HepG2 (cell line): ENCODE data around the gene GGA1. TPM values are rescaled to one million over a fixed set of nuclear protein-coding genes. Genes with fewer than 3 reads are reported as not detected.

ENCODE experiments used
- ARNT2 ChIP-seq: sonication (generic); formaldehyde crosslinking; IDR thresholded peaks from 2 replicates; pipeline ENCODE4 v1.8.0; 2022; ENCODE audit warnings: mild to moderate bottlenecking, low read depth, missing genetic modification reagents, moderate library complexity
- BCL6 ChIP-seq: IDR thresholded peaks from 2 replicates; pipeline ENCODE4 v1.6.1; 2016; ENCODE audit warnings: missing genetic modification reagents, missing compliant biosample characterization
- HCFC1 ChIP-seq: fragments of 150-350 bp; IDR thresholded peaks from 2 replicates; pipeline ENCODE4 v1.6.1; 2014; ENCODE audit warnings: low read depth, low read length
- HHEX ChIP-seq: IDR thresholded peaks from 2 replicates; pipeline ENCODE4 v1.6.1; 2016; ENCODE audit warnings: control low read depth
- KDM1A ChIP-seq: IDR thresholded peaks from 2 replicates; pipeline ENCODE4 v1.6.1; 2016; ENCODE audit warnings: missing compliant biosample characterization
- KDM5A ChIP-seq: fragments of 200-600 bp; sonication (generic); IDR thresholded peaks from 2 replicates; pipeline ENCODE4 v1.7.0; 2018; ENCODE audit warnings: antibody characterized with exemption, mild to moderate bottlenecking, low read length, borderline replicate concordance
- PHF8 ChIP-seq: sonication (generic); formaldehyde crosslinking; IDR thresholded peaks from 2 replicates; pipeline ENCODE4 v1.5.0; 2020; ENCODE audit warnings: missing genetic modification reagents
- RAD21 ChIP-seq: fragments of 450-650 bp; formaldehyde crosslinking; IDR thresholded peaks from 2 replicates; pipeline ENCODE4 v1.5.0; 2020; ENCODE audit warnings: mild to moderate bottlenecking
- SIN3A ChIP-seq: IDR thresholded peaks from 2 replicates; pipeline ENCODE4 v1.6.1; 2011; ENCODE audit warnings: low read depth, mild to moderate bottlenecking, control low read depth, low read length, borderline replicate concordance
- SOX6 ChIP-seq, 2 experiments: fragments of 450-650 bp in 1 of 2; sonication (generic) in 1 of 2; formaldehyde crosslinking in 1 of 2; IDR thresholded peaks; 2 replicates each; pipeline versions ENCODE4 v1.4.0 to v1.6.1; 2017 to 2020; ENCODE audit warnings: antibody characterized with exemption in 1 of 2, mild to moderate bottlenecking in 1 of 2, missing genetic modification reagents in 1 of 2
- SUZ12 ChIP-seq: fragments of 150-350 bp; IDR thresholded peaks from 2 replicates; pipeline ENCODE4 v1.6.1; 2014; ENCODE audit warnings: low read depth, low read length
- ZNF143 ChIP-seq: sonication (generic); formaldehyde crosslinking; IDR thresholded peaks from 2 replicates; pipeline ENCODE4 v1.4.0; 2020; ENCODE audit warnings: missing genetic modification reagents
- ZNF562 ChIP-seq: sonication (generic); formaldehyde crosslinking; IDR thresholded peaks from 2 replicates; pipeline ENCODE4 v1.8.0; 2022; ENCODE audit warnings: missing genetic modification reagents, borderline replicate concordance
- ZSCAN12 ChIP-seq: sonication (generic); formaldehyde crosslinking; IDR thresholded peaks from 2 replicates; pipeline ENCODE4 v1.9.0; 2021; ENCODE audit warnings: mild to moderate bottlenecking, missing genetic modification reagents
- polyA plus RNA-seq, 8 experiments: library from polyadenylated mRNA; depleted of rRNA in 3 of 8; stranded (reverse) in 7 of 8; unstranded in 1 of 8; fragments of >200 nt; fragmentation: Illumina TruSeq in 4 of 8; extraction: Trizol in 4 of 8; gene quantifications; 2 replicates each; pipeline versions ENCODE4 v1.2.1 to v1.2.3, GENCODE V29; 2011 to 2016; ENCODE audit warnings: low read depth in 4 of 8, missing spikeins in 1 of 8, mixed read lengths in 1 of 8; ENCODE audit not compliant: insufficient read depth in 1 of 8
- total RNA-seq, 5 experiments: library from RNA; depleted of rRNA; stranded (reverse); fragments of >200 nt; fragmentation: Illumina TruSeq; extraction: Trizol; gene quantifications; 2 replicates each; pipeline ENCODE4 v1.2.3, GENCODE V29; 2016; ENCODE audit warnings: low read depth in 1 of 5
- TF ChIP-seq, protein P1 (sequence below): sonication (generic); formaldehyde crosslinking; IDR thresholded peaks from 2 replicates; pipeline ENCODE4 v1.4.0; 2020; ENCODE audit warnings: missing genetic modification reagents, mild to moderate bottlenecking, borderline replicate concordance
- TF ChIP-seq, protein P2 (sequence below): sonication (generic); formaldehyde crosslinking; IDR thresholded peaks from 2 replicates; pipeline ENCODE4 v1.9.0; 2021; ENCODE audit warnings: mild to moderate bottlenecking, missing genetic modification reagents
- TF ChIP-seq, protein P3 (sequence below), 2 experiments: sonication (generic) in 1 of 2; formaldehyde crosslinking in 1 of 2; IDR thresholded peaks; 2 replicates each; pipeline versions ENCODE4 v1.5.1 to v1.6.1; 2011 to 2020; ENCODE audit warnings: borderline replicate concordance in 1 of 2, low read depth in 1 of 2, low read length in 1 of 2, mild to moderate bottlenecking in 1 of 2, missing genetic modification reagents in 1 of 2, moderate library complexity in 1 of 2

The GGA1 gene
- total and polyA plus RNA-seq, 2 of the 13 experiments (the other 11 are each of a cell fraction or from before 2014, with no cell fraction given): 29.1 to 87.2 TPM

DNA sequence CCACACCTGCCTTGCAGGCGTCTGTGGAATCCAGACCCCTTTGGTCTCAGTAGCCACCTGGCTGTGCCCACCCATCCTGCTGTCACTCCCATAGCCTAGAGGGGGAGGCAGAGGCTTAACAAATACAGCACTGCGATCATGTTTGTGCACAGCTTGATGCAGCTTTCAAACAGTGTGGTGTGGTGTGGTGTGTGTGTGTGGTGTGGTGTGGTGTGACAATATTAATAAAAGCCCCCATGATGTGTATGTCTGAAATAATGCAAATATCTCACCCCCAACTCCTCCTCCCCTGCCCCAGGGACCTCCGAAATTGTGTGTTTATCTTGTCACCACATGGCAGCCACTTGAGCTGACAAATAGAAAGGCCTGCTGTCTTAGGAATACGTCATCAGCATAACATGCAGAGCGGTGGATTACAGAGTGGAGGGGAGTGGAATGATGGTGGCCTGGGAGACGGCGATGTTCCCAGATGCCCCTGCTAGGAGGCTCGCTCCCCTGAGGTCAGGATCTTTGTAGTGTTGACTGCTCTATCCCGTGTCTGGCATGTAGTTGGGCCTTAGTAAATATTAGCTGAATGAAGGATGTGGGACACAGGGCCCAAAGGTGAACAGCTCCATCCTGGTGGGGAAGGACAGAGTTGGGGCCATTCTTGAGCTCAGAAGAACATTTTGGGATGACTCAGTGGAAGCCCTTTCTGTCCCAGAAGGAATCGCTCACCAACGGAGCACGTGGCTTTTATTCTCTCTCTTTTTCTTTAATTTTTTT is 52.7 kb downstream of the GGA1 start (continued):
- TF ChIP-seq, protein P1, sequence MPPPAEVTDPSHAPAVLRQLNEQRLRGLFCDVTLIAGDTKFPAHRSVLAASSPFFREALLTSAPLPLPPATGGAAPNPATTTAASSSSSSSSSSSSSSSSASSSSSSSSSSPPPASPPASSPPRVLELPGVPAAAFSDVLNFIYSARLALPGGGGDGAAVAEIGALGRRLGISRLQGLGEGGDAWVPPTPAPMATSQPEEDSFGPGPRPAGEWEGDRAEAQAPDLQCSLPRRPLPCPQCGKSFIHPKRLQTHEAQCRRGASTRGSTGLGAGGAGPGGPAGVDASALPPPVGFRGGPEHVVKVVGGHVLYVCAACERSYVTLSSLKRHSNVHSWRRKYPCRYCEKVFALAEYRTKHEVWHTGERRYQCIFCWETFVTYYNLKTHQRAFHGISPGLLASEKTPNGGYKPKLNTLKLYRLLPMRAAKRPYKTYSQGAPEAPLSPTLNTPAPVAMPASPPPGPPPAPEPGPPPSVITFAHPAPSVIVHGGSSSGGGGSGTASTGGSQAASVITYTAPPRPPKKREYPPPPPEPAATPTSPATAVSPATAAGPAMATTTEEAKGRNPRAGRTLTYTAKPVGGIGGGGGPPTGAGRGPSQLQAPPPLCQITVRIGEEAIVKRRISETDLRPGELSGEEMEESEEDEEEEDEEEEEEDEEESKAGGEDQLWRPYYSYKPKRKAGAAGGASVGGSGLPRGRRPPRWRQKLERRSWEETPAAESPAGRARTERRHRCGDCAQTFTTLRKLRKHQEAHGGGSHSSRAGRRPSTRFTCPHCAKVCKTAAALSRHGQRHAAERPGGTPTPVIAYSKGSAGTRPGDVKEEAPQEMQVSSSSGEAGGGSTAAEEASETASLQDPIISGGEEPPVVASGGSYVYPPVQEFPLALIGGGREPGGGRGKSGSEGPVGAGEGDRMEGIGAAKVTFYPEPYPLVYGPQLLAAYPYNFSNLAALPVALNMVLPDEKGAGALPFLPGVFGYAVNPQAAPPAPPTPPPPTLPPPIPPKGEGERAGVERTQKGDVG: peak; percentile 66; the same call in 1 of the 2 replicates
- TF ChIP-seq HHEX (CRISPR knock-in tag): 0 out of 2 replicates have a peak, but pooled peaks have one; percentile 11
- peak; percentile 30; the same call in 1 of the 2 replicates for TF ChIP-seq BCL6
- TF ChIP-seq KDM5A: no peak
- peak; percentile 24; the same call in 1 of the 2 replicates for TF ChIP-seq PHF8 (CRISPR knock-in tag)
- TF ChIP-seq ZSCAN12 (CRISPR knock-in tag): no peak
- TF ChIP-seq ZNF143 (CRISPR knock-in tag): peak; percentile 45; the same call in 1 of the 2 replicates
- no peak for TF ChIP-seq SUZ12
- peak; percentile 66; the same call in 1 of the 2 replicates for TF ChIP-seq RAD21 (CRISPR knock-in tag)
- TF ChIP-seq SIN3A: 0 out of 2 replicates have a peak, but pooled peaks have one; percentile 64
- no peak for TF ChIP-seq HCFC1
- no peak for TF ChIP-seq SOX6 (IDR thresholded peaks at IDR 0.05)
- TF ChIP-seq SOX6 (CRISPR knock-in tag; IDR thresholded peaks at IDR 0.05): peak; percentile 52
- no peak; the same call in 1 of the 2 replicates for TF ChIP-seq ARNT2
- TF ChIP-seq, protein P2, sequence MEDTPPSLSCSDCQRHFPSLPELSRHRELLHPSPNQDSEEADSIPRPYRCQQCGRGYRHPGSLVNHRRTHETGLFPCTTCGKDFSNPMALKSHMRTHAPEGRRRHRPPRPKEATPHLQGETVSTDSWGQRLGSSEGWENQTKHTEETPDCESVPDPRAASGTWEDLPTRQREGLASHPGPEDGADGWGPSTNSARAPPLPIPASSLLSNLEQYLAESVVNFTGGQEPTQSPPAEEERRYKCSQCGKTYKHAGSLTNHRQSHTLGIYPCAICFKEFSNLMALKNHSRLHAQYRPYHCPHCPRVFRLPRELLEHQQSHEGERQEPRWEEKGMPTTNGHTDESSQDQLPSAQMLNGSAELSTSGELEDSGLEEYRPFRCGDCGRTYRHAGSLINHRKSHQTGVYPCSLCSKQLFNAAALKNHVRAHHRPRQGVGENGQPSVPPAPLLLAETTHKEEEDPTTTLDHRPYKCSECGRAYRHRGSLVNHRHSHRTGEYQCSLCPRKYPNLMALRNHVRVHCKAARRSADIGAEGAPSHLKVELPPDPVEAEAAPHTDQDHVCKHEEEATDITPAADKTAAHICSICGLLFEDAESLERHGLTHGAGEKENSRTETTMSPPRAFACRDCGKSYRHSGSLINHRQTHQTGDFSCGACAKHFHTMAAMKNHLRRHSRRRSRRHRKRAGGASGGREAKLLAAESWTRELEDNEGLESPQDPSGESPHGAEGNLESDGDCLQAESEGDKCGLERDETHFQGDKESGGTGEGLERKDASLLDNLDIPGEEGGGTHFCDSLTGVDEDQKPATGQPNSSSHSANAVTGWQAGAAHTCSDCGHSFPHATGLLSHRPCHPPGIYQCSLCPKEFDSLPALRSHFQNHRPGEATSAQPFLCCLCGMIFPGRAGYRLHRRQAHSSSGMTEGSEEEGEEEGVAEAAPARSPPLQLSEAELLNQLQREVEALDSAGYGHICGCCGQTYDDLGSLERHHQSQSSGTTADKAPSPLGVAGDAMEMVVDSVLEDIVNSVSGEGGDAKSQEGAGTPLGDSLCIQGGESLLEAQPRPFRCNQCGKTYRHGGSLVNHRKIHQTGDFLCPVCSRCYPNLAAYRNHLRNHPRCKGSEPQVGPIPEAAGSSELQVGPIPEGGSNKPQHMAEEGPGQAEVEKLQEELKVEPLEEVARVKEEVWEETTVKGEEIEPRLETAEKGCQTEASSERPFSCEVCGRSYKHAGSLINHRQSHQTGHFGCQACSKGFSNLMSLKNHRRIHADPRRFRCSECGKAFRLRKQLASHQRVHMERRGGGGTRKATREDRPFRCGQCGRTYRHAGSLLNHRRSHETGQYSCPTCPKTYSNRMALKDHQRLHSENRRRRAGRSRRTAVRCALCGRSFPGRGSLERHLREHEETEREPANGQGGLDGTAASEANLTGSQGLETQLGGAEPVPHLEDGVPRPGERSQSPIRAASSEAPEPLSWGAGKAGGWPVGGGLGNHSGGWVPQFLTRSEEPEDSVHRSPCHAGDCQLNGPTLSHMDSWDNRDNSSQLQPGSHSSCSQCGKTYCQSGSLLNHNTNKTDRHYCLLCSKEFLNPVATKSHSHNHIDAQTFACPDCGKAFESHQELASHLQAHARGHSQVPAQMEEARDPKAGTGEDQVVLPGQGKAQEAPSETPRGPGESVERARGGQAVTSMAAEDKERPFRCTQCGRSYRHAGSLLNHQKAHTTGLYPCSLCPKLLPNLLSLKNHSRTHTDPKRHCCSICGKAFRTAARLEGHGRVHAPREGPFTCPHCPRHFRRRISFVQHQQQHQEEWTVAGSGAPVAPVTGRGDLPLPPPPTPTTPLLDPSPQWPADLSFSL (CRISPR knock-in tag): peak; percentile 91
- TF ChIP-seq, protein P3, sequence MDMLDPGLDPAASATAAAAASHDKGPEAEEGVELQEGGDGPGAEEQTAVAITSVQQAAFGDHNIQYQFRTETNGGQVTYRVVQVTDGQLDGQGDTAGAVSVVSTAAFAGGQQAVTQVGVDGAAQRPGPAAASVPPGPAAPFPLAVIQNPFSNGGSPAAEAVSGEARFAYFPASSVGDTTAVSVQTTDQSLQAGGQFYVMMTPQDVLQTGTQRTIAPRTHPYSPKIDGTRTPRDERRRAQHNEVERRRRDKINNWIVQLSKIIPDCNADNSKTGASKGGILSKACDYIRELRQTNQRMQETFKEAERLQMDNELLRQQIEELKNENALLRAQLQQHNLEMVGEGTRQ (IDR thresholded peaks at IDR 0.05; ENCODE audit: low read depth, low read length): no peak
- TF ChIP-seq, protein P3 (CRISPR knock-in tag; IDR thresholded peaks at IDR 0.05; ENCODE audit: borderline replicate concordance): no peak
- TF ChIP-seq ZNF562 (CRISPR knock-in tag): no peak
- peak; percentile 70 for TF ChIP-seq KDM1A (CRISPR knock-in tag)
